OCI-LY3 (cell line): ENCODE data around the gene COMMD4.

ENCODE experiments used
- H2AFZ ChIP-seq: fragments of 200-600, 300-600 bp; shearing (Covaris generic); 2 replicates; pipeline ENCODE4 v1.6.0; 2014; ENCODE audit warnings: antibody characterized with exemption, low read depth, low read length
- H3K27ac ChIP-seq: fragments of 200-600, 300-600 bp; sonication (generic); 2 replicates; pipeline ENCODE4 v1.5.1; 2014; ENCODE audit warnings: mild to moderate bottlenecking, low read length, moderate library complexity, mixed read lengths
- H3K27me3 ChIP-seq: fragments of 200-600, 300-600 bp; sonication (generic); 2 replicates; pipeline ENCODE4 v1.6.1; 2014; ENCODE audit warnings: low read depth, low read length, mixed read lengths
- H3K36me3 ChIP-seq: fragments of 200-600, 300-600 bp; sonication (generic); replicated peaks from 2 replicates; pipeline ENCODE3; 2014; ENCODE audit warnings: low read depth, low read length, mixed read lengths
- H3K4me1 ChIP-seq: fragments of 300-600, 200-600 bp; sonication (generic); 2 replicates; pipeline ENCODE4 v1.6.1; 2014; ENCODE audit warnings: low read length, mixed read lengths
- H3K4me2 ChIP-seq: fragments of 200-600, 300-600 bp; sonication (generic); 2 replicates; pipeline ENCODE4 v1.6.1; 2014; ENCODE audit warnings: low read length, mixed read lengths
- H3K4me3 ChIP-seq: fragments of 300-600, 200-600 bp; sonication (generic); 2 replicates; pipeline ENCODE4 v1.5.1; 2014; ENCODE audit warnings: antibody characterized with exemption, mild to moderate bottlenecking, low read length, moderate library complexity
- H3K79me2 ChIP-seq: fragments of 300-600, 200-600 bp; shearing (Covaris generic); 2 replicates; pipeline ENCODE4 v1.6.1; 2014; ENCODE audit warnings: mild to moderate bottlenecking, low read length, mixed read lengths
- H3K9ac ChIP-seq: fragments of 300-600, 200-600 bp; shearing (Covaris generic); 2 replicates; pipeline ENCODE4 v1.6.0; 2014; ENCODE audit warnings: mild to moderate bottlenecking, low read length, moderate library complexity
- H3K9me3 ChIP-seq: fragments of 200-600, 300-600 bp; shearing (Covaris generic); 2 replicates; pipeline ENCODE4 v1.6.1; 2014; ENCODE audit warnings: low read length, mixed read lengths; ENCODE audit not compliant: insufficient read depth
- H4K20me1 ChIP-seq: fragments of 200-600, 300-600 bp; sonication (generic); 2 replicates; pipeline ENCODE4 v1.6.1; 2016; ENCODE audit warnings: low read length, mixed read lengths; ENCODE audit not compliant: insufficient read depth
- CTCF ChIP-seq: fragments of 200-600, 300-600 bp; sonication (generic); IDR thresholded peaks from 2 replicates; pipeline ENCODE4 v1.5.1; 2014; ENCODE audit warnings: antibody characterized with exemption, low read length, low read depth
- EZH2phosphoT487 ChIP-seq: fragments of 200-600 bp; shearing (Covaris generic); IDR thresholded peaks from 2 replicates; pipeline ENCODE4 v1.6.1; 2018; ENCODE audit warnings: antibody characterized with exemption, mixed run types, low read depth

The COMMD4 gene

GRCh38 chr15:75321711-75322110 lies 14.2 kb upstream of the COMMD4 start:
- no peak overlapping the region for H3K9ac ChIP-seq

GRCh38 chr15:75325922-75326321 lies 9.9 kb upstream of the COMMD4 start:
- Histone ChIP-seq H3K4me2 (no peak overlapping the region), H4K20me1 (no peaks in the 10 kb centered on the region)
- TF ChIP-seq CTCF: no peak
- TF ChIP-seq EZH2phosphoT487: no peak

More at GRCh38 chr15:75321711-75322110, 14.2 kb upstream of the COMMD4 start:
- Histone ChIP-seq H3K9me3 (no peaks in the 10 kb centered on the region), H3K4me3 (no peak overlapping the region), H3K27ac (no peak overlapping the region), H3K36me3 (no peaks in the 10 kb centered on the region), H3K79me2 (no peaks in the 10 kb centered on the region), H3K4me1 (no peaks in the 10 kb centered on the region), H3K27me3 (no peaks in the 10 kb centered on the region), H4K20me1 (no peaks in the 10 kb centered on the region), H2AFZ (no peak overlapping the region), H3K4me2 (no peak overlapping the region)
- no peak for TF ChIP-seq CTCF
- TF ChIP-seq EZH2phosphoT487: no peak

GRCh38 chr15:75327005-75327404 lies 8.9 kb upstream of the COMMD4 start:
- no peak overlapping the region for H3K4me3 ChIP-seq

More at GRCh38 chr15:75325922-75326321, 9.9 kb upstream of the COMMD4 start:
- no peak overlapping the region for H3K9ac ChIP-seq
- no peaks in the 10 kb centered on the region for H3K9me3 ChIP-seq
- no peak overlapping the region for H3K27ac ChIP-seq
- no peak overlapping the region for H2AFZ ChIP-seq
- H3K79me2 ChIP-seq: no peaks in the 10 kb centered on the region
- H3K36me3 ChIP-seq: no peaks in the 10 kb centered on the region
- no peaks in the 10 kb centered on the region for H3K27me3 ChIP-seq
- H3K4me3 ChIP-seq: no peak overlapping the region
- no peaks in the 10 kb centered on the region for H3K4me1 ChIP-seq

GRCh38 chr15:75327491-75327890 lies 8.4 kb upstream of the COMMD4 start:
- Histone ChIP-seq H3K27ac (no peak overlapping the region), H3K4me2 (no peak overlapping the region), H3K79me2 (no peaks in the 10 kb centered on the region), H2AFZ (no peak overlapping the region), H3K4me1 (no peaks in the 10 kb centered on the region), H3K9ac (no peak overlapping the region), H4K20me1 (no peaks in the 10 kb centered on the region), H3K27me3 (no peaks in the 10 kb centered on the region), H3K9me3 (no peaks in the 10 kb centered on the region), H3K4me3 (no peak overlapping the region), H3K36me3 (no peaks in the 10 kb centered on the region)
- TF ChIP-seq CTCF (no peak), EZH2phosphoT487 (no peak)

More at GRCh38 chr15:75327005-75327404, 8.9 kb upstream of the COMMD4 start:
- no peak for TF ChIP-seq EZH2phosphoT487
- no peak for TF ChIP-seq CTCF
- H3K36me3 ChIP-seq: no peaks in the 10 kb centered on the region
- H3K4me2 ChIP-seq: no peak overlapping the region
- H2AFZ ChIP-seq: no peak overlapping the region
- no peaks in the 10 kb centered on the region for H3K4me1 ChIP-seq
- H3K27ac ChIP-seq: no peak overlapping the region
- H3K27me3 ChIP-seq: no peaks in the 10 kb centered on the region
- H4K20me1 ChIP-seq: no peaks in the 10 kb centered on the region
- no peaks in the 10 kb centered on the region for H3K79me2 ChIP-seq
- no peaks in the 10 kb centered on the region for H3K9me3 ChIP-seq
- no peak overlapping the region for H3K9ac ChIP-seq
